ENCODE data around the gene FER. TPM values are rescaled to one million over a fixed set of nuclear protein-coding genes. Genes with fewer than 3 reads are reported as not detected.
"Not testable (repeated sequence)": the region's sequence is repeated elsewhere in the genome, so short reads cannot be mapped to it uniquely, and the experiment has no call there.

Gene FER
- polyA plus RNA-seq, 4 donors = 16.2 to 19.3 (median 17.1) TPM

GRCh38 chr5:109027983-109028607 is 280.4 kb downstream of the FER start:
- no peak for DNase-seq (ENCODE audit: low read depth in 4 of 4, low spot score in 2 of 4)

GRCh38 chr5:109028608-109029299 is 281.1 kb downstream of the FER start:
- DNase-seq (ENCODE audit: low read depth in 4 of 4, low spot score in 2 of 4) = no peak

- DNase-seq (ENCODE audit: low read depth in 4 of 4, low spot score in 2 of 4) = no peak
Observed at GRCh38 chr5:109029847-109030246, 282.1 kb downstream of the FER start.

- no peak for DNase-seq (ENCODE audit: low read depth in 4 of 4, low spot score in 2 of 4)
Observed at GRCh38 chr5:109030360-109031143, 282.9 kb downstream of the FER start.

- DNase-seq (ENCODE audit: low read depth in 4 of 4, low spot score in 2 of 4) = no peak
Observed at GRCh38 chr5:109034306-109034705, 286.6 kb downstream of the FER start.

- DNase-seq (ENCODE audit: low read depth in 4 of 4, low spot score in 2 of 4) = no peak
Observed at GRCh38 chr5:109035436-109035835, 287.7 kb downstream of the FER start.

GRCh38 chr5:109038209-109038840 is 290.6 kb downstream of the FER start:
- DNase-seq (ENCODE audit: low read depth in 4 of 4, low spot score in 2 of 4) = no peak

GRCh38 chr5:109041317-109041716 is 293.6 kb downstream of the FER start:
- DNase-seq (ENCODE audit: low read depth in 4 of 4, low spot score in 2 of 4) = no peak

GRCh38 chr5:109045710-109046109 is 298.0 kb downstream of the FER start:
- DNase-seq (ENCODE audit: low read depth in 4 of 4, low spot score in 2 of 4) = no peak

- DNase-seq (ENCODE audit: low read depth in 4 of 4, low spot score in 2 of 4) = no peak
Observed at GRCh38 chr5:109049565-109049964, 301.9 kb downstream of the FER start.

GRCh38 chr5:109050321-109050720 is 302.6 kb downstream of the FER start:
- DNase-seq (ENCODE audit: low read depth in 4 of 4, low spot score in 2 of 4) = not testable (repeated sequence)

GRCh38 chr5:109052216-109052615 is 304.5 kb downstream of the FER start:
- not testable (repeated sequence) for DNase-seq (ENCODE audit: low read depth in 4 of 4, low spot score in 2 of 4)

- DNase-seq (ENCODE audit: low read depth in 4 of 4, low spot score in 2 of 4) = no peak
Observed at GRCh38 chr5:109053995-109054417, 306.3 kb downstream of the FER start.

GRCh38 chr5:109060378-109061025 is 312.8 kb downstream of the FER start:
- DNase-seq (ENCODE audit: low read depth in 4 of 4, low spot score in 2 of 4) = no peak

- DNase-seq (ENCODE audit: low read depth in 4 of 4, low spot score in 2 of 4) = no peak
Observed at GRCh38 chr5:109062664-109063063, 315.0 kb downstream of the FER start.

- DNase-seq (ENCODE audit: low read depth in 4 of 4, low spot score in 2 of 4) = no peak
Observed at GRCh38 chr5:109063223-109063622, 315.5 kb downstream of the FER start.

- DNase-seq (ENCODE audit: low read depth in 4 of 4, low spot score in 2 of 4) = no peak
Observed at GRCh38 chr5:109076741-109077140, 329.0 kb downstream of the FER start.

GRCh38 chr5:109078448-109078847 is 330.8 kb downstream of the FER start:
- no peak for DNase-seq (ENCODE audit: low read depth in 4 of 4, low spot score in 2 of 4)

- no peak for DNase-seq (ENCODE audit: low read depth in 4 of 4, low spot score in 2 of 4)
Observed at GRCh38 chr5:109080481-109080880, 332.8 kb downstream of the FER start.

- no peak for DNase-seq (ENCODE audit: low read depth in 4 of 4, low spot score in 2 of 4)
Observed at GRCh38 chr5:109080896-109081295, 333.2 kb downstream of the FER start.

- no peak for DNase-seq (ENCODE audit: low read depth in 4 of 4, low spot score in 2 of 4)
Observed at GRCh38 chr5:109083937-109084336, 336.2 kb downstream of the FER start.

Data from left renal cortex interstitium (tissue), 4 donors.